ENCODE results near the gene COL5A1. TPM values are rescaled to one million over a fixed set of nuclear protein-coding genes. Genes with fewer than 3 reads are reported as not detected.
A peak's percentile ranks its signal among the peaks of the same experiment; 100 is the strongest.

COL5A1 gene
- total and polyA plus RNA-seq, 2 experiments from 2014 or later = 2.5 to 13.1 TPM

DNA sequence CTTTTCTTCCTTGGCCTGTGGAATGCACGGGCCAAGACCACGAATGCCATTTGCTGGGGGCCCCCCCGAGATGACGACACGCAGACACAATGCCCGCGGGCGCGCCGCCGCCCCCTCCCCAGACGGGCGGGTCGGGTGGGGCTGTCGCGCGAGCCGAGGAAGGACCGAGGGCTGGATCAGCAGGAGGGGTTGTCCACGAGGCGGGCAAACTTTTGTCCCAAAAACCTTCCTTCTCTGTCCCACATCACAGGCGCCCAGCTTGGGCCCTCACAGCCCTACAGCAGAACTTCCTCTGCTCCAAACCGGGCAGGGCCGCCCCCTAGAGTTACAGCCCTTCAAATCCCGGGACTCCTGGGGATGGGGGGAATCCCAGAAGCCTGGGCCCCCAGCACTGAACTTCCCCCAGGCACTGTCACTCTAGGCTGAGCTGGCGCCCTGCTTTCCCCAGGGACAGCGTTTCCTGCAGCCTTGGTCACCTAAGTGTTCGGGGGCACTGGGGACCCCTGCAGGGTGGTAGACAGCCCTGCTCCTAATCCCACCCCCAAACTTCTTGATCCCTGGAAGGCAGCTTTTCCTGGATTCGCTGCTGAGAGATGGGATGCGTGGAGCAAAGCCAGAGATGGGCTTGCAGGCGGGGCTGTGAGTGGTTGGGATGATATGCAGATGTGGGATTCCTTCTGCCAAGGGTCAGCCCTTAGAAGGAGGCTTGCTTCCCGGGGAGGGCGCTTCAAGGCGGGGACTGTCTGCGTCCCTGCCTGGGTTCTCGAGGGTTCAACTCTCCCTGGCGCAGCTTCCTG lies 980 bp downstream of the COL5A1 start:
- DNase-seq (ENCODE audit: low spot score) (peak; percentile 69), ATAC-seq (peak; percentile 32)
- H3K36me3 Mint-ChIP-seq (ENCODE audit: low read depth) = no peaks in the 10 kb centered on the region
- no peaks in the 10 kb centered on the region for H3K9me3 Mint-ChIP-seq
- Histone ChIP-seq H3K27me3 (ENCODE audit: insufficient read depth) (peaks cover 7% of the 10 kb centered on the region; the same call in 1 of the 2 replicates), H3K4me1 (ENCODE audit: insufficient read depth) (peaks cover 15% of the 10 kb centered on the region; the same call in 1 of the 2 replicates), H2AFZ (no peak overlapping the region), H3K4me2 (peak overlapping the region; percentile 95), H3K79me2 (replicated peaks; ENCODE audit: insufficient read depth) (no peaks in the 10 kb centered on the region; the same call in 1 of the 2 replicates), H3K4me3 (peak overlapping the region; percentile 80), H3K36me3 (ENCODE audit: insufficient read depth) (no peaks in the 10 kb centered on the region), H3K9me2 (ENCODE audit: insufficient read depth) (no peaks in the 10 kb centered on the region), H3K27ac (ENCODE audit: low read depth) (no peak overlapping the region), H3F3A (replicated peaks; ENCODE audit: low read depth) (0 out of 2 replicates have a peak, but pooled peaks cover 9% of the 10 kb centered on the region), H4K20me1 (replicated peaks; ENCODE audit: insufficient read depth) (no peaks in the 10 kb centered on the region; the same call in 1 of the 2 replicates)
- H3K27me3 Mint-ChIP-seq (ENCODE audit: insufficient read depth, low read depth, poor library complexity) = peaks cover 23% of the 10 kb centered on the region
- peak overlapping the region; percentile 76 for H3K4me3 Mint-ChIP-seq
- H3K27ac Mint-ChIP-seq = peak overlapping the region; percentile 36; the same call in 1 of the 2 replicates
- H3K4me1 Mint-ChIP-seq = peaks cover 36% of the 10 kb centered on the region
- TF ChIP-seq ZNF114 (CRISPR knock-in tag; IDR thresholded peaks at IDR 0.05) (no peak), EZH2 (IDR thresholded peaks at IDR 0.05; ENCODE audit: low read depth, unreplicated experiment) (no peak), NANOG (IDR thresholded peaks at IDR 0.05; ENCODE audit: borderline replicate concordance) (no peak)
- TF ChIP-seq, protein P1, sequence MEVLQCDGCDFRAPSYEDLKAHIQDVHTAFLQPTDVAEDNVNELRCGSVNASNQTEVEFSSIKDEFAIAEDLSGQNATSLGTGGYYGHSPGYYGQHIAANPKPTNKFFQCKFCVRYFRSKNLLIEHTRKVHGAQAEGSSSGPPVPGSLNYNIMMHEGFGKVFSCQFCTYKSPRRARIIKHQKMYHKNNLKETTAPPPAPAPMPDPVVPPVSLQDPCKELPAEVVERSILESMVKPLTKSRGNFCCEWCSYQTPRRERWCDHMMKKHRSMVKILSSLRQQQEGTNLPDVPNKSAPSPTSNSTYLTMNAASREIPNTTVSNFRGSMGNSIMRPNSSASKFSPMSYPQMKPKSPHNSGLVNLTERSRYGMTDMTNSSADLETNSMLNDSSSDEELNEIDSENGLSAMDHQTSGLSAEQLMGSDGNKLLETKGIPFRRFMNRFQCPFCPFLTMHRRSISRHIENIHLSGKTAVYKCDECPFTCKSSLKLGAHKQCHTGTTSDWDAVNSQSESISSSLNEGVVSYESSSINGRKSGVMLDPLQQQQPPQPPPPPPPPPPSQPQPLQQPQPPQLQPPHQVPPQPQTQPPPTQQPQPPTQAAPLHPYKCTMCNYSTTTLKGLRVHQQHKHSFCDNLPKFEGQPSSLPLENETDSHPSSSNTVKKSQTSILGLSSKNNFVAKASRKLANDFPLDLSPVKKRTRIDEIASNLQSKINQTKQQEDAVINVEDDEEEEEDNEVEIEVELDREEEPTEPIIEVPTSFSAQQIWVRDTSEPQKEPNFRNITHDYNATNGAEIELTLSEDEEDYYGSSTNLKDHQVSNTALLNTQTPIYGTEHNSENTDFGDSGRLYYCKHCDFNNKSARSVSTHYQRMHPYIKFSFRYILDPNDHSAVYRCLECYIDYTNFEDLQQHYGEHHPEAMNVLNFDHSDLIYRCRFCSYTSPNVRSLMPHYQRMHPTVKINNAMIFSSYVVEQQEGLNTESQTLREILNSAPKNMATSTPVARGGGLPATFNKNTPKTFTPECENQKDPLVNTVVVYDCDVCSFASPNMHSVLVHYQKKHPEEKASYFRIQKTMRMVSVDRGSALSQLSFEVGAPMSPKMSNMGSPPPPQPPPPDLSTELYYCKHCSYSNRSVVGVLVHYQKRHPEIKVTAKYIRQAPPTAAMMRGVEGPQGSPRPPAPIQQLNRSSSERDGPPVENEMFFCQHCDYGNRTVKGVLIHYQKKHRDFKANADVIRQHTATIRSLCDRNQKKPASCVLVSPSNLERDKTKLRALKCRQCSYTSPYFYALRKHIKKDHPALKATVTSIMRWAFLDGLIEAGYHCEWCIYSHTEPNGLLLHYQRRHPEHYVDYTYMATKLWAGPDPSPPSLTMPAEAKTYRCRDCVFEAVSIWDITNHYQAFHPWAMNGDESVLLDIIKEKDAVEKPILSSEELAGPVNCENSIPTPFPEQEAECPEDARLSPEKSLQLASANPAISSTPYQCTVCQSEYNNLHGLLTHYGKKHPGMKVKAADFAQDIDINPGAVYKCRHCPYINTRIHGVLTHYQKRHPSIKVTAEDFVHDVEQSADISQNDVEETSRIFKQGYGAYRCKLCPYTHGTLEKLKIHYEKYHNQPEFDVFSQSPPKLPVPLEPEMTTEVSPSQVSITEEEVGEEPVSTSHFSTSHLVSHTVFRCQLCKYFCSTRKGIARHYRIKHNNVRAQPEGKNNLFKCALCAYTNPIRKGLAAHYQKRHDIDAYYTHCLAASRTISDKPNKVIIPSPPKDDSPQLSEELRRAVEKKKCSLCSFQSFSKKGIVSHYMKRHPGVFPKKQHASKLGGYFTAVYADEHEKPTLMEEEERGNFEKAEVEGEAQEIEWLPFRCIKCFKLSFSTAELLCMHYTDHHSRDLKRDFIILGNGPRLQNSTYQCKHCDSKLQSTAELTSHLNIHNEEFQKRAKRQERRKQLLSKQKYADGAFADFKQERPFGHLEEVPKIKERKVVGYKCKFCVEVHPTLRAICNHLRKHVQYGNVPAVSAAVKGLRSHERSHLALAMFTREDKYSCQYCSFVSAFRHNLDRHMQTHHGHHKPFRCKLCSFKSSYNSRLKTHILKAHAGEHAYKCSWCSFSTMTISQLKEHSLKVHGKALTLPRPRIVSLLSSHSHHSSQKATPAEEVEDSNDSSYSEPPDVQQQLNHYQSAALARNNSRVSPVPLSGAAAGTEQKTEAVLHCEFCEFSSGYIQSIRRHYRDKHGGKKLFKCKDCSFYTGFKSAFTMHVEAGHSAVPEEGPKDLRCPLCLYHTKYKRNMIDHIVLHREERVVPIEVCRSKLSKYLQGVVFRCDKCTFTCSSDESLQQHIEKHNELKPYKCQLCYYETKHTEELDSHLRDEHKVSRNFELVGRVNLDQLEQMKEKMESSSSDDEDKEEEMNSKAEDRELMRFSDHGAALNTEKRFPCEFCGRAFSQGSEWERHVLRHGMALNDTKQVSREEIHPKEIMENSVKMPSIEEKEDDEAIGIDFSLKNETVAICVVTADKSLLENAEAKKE (CRISPR knock-in tag; IDR thresholded peaks at IDR 0.05) = no peak
- TF ChIP-seq, protein P2, sequence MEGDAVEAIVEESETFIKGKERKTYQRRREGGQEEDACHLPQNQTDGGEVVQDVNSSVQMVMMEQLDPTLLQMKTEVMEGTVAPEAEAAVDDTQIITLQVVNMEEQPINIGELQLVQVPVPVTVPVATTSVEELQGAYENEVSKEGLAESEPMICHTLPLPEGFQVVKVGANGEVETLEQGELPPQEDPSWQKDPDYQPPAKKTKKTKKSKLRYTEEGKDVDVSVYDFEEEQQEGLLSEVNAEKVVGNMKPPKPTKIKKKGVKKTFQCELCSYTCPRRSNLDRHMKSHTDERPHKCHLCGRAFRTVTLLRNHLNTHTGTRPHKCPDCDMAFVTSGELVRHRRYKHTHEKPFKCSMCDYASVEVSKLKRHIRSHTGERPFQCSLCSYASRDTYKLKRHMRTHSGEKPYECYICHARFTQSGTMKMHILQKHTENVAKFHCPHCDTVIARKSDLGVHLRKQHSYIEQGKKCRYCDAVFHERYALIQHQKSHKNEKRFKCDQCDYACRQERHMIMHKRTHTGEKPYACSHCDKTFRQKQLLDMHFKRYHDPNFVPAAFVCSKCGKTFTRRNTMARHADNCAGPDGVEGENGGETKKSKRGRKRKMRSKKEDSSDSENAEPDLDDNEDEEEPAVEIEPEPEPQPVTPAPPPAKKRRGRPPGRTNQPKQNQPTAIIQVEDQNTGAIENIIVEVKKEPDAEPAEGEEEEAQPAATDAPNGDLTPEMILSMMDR (conservative IDR thresholded peaks at IDR 0.05; ENCODE audit: low read depth in 2 of 2) = peak; percentile 13 to 38; a peak in 2 of 4 replicates
- TF ChIP-seq, protein P3, sequence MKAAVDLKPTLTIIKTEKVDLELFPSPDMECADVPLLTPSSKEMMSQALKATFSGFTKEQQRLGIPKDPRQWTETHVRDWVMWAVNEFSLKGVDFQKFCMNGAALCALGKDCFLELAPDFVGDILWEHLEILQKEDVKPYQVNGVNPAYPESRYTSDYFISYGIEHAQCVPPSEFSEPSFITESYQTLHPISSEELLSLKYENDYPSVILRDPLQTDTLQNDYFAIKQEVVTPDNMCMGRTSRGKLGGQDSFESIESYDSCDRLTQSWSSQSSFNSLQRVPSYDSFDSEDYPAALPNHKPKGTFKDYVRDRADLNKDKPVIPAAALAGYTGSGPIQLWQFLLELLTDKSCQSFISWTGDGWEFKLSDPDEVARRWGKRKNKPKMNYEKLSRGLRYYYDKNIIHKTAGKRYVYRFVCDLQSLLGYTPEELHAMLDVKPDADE (IDR thresholded peaks at IDR 0.05) = no peak

Data from GM23338 (cell line).